ENCODE measurements around the gene MAGEE1. TPM values are rescaled to one million over a fixed set of nuclear protein-coding genes. Genes with fewer than 3 reads are reported as not detected.

MAGEE1 gene
- total RNA-seq, 4 donors from 2014 or later: 1.5 to 5.3 (median 3.8) TPM

DNA sequence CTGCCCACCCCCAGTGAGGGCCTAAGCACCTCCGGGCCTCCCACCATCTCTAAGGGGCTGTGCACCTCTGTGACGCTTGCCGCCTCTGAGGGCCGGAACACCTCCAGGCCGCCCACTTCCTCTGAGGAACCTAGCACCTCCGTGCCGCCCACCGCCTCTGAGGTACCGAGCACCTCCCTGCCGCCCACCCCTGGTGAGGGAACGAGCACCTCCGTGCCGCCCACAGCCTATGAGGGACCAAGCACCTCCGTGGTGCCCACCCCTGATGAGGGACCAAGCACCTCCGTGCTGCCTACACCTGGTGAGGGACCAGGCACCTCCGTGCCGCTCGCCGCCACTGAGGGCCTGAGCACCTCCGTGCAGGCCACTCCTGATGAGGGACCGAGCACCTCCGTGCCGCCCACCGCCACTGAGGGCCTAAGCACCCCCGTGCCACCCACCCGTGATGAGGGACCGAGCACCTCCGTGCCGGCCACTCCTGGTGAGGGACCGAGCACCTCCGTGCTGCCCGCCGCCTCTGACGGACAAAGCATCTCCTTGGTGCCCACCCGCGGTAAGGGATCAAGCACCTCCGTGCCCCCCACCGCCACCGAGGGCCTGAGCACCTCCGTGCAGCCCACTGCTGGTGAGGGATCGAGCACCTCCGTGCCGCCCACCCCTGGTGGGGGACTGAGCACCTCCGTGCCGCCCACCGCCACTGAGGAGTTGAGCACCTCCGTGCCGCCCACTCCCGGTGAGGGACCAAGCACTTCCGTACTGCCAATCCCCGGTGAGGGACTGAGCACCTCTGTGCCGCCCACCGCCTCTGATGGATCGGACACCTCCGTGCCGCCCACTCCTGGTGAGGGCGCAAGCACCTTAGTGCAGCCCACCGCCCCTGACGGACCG lies 977 bp downstream of the MAGEE1 start:
- Histone ChIP-seq H3K27me3 (no peaks in the 10 kb centered on the region), H3K4me3 (peak overlapping the region; percentile 67), H3K4me1 (peaks cover 6% of the 10 kb centered on the region), H3K27ac (no peak overlapping the region), H3K36me3 (no peaks in the 10 kb centered on the region), H3K9me3 (no peaks in the 10 kb centered on the region)
- DNase-seq (ENCODE audit: low spot score in 2 of 2): peak; percentile 60 to 74
- no CpG with 5 or more reads among the region's 60 CpGs for WGBS
- TF ChIP-seq EP300 (IDR thresholded peaks at IDR 0.05) (no peak), POLR2AphosphoS5 (IDR thresholded peaks at IDR 0.05) (no peak), POLR2A (IDR thresholded peaks at IDR 0.05) (no peak)
- TF ChIP-seq, protein P1, sequence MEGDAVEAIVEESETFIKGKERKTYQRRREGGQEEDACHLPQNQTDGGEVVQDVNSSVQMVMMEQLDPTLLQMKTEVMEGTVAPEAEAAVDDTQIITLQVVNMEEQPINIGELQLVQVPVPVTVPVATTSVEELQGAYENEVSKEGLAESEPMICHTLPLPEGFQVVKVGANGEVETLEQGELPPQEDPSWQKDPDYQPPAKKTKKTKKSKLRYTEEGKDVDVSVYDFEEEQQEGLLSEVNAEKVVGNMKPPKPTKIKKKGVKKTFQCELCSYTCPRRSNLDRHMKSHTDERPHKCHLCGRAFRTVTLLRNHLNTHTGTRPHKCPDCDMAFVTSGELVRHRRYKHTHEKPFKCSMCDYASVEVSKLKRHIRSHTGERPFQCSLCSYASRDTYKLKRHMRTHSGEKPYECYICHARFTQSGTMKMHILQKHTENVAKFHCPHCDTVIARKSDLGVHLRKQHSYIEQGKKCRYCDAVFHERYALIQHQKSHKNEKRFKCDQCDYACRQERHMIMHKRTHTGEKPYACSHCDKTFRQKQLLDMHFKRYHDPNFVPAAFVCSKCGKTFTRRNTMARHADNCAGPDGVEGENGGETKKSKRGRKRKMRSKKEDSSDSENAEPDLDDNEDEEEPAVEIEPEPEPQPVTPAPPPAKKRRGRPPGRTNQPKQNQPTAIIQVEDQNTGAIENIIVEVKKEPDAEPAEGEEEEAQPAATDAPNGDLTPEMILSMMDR (IDR thresholded peaks at IDR 0.05): no peak

DNA sequence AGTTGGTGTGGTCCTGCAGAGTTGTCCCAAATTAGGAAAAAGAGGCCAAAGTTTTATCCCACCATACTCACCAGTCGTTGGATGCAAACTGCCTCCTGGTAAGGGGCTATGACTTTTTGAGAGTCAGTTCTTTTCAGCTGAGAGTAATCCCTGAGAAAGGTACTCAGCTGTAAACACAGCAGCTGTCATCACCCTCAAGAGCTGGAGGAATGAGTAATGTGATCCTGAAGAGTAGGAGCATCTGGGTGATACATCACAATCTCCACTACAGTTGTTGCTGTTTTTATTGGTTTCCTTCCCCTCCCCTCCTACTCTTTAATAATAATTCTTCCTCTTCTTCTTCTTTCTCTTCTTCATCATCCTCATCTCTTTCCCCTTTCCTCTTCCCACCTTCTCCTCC lies 5.7 kb downstream of the MAGEE1 start:
- Histone ChIP-seq H3K27me3 (no peaks in the 10 kb centered on the region), H3K27ac (no peak overlapping the region), H3K9me3 (no peaks in the 10 kb centered on the region), H3K4me3 (no peak overlapping the region), H3K4me1 (peaks cover 6% of the 10 kb centered on the region), H3K36me3 (no peaks in the 10 kb centered on the region)
- TF ChIP-seq, protein P1 (IDR thresholded peaks at IDR 0.05): no peak
- no peak for TF ChIP-seq POLR2A (IDR thresholded peaks at IDR 0.05)
- WGBS: 31% methylated on average over 1 of the region's 1 CpG
- DNase-seq (ENCODE audit: low spot score in 2 of 2): no peak

DNA sequence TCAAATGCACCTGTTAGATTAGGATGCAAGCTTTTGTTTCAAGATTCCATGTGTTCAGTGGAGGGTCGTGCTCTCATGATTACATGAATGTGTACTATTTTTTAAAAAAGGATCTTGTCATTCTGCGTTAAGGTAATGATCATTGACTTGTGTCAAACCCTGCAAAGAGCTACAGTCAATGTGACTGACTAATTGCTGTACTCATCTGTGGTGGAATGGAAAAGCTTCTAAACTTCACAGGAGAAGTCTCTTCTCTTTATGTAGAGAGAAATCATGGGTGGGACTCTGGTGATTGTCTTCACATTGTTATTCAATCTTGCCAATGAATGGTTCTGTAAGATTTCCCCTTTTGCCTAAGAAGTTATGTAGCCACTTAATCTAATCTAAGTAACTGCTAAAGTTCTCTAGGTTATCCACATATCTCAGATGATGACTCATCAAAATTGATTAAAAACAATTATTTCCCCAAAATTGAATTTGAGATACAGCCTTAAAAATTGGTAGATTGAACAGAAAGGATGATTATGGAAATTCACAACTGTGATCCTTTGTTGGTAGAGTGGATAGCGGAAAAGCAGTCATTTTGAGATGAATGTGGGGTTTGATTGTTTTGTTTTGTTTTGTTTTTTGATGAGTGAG lies 6.7 kb downstream of the MAGEE1 start:
- Histone ChIP-seq H3K27me3 (no peaks in the 10 kb centered on the region), H3K9me3 (no peaks in the 10 kb centered on the region), H3K4me1 (no peaks in the 10 kb centered on the region), H3K36me3 (no peaks in the 10 kb centered on the region), H3K27ac (no peak overlapping the region), H3K4me3 (no peak overlapping the region)
- TF ChIP-seq, protein P1 (IDR thresholded peaks at IDR 0.05): no peak
- TF ChIP-seq POLR2AphosphoS5 (IDR thresholded peaks at IDR 0.05) (no peak), POLR2A (IDR thresholded peaks at IDR 0.05) (no peak), EP300 (IDR thresholded peaks at IDR 0.05) (no peak)
- DNase-seq (ENCODE audit: low spot score in 2 of 2): no peak
- 66% methylated on average over 3 of the region's 3 CpGs for WGBS

DNA sequence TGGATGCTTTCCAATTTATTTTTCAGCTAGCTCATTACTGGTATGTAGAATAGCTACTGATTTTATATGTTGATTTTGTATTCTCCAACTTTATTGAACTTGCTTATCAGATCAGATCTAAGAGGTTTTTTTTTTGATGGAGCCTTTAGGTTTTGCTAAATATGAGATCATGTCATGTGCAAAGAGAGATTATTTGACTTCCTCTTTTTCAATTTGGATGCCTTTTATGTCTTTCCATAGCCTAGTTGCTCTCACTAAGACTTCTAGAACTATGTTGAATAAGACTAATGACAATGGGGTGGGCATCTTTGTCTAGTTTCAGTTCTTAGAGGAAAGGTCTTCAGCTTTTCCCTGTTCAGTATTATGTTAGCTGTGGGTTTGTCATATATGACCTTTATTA lies 11.7 kb downstream of the MAGEE1 start:
- Histone ChIP-seq H3K27ac (no peak overlapping the region), H3K9me3 (no peaks in the 10 kb centered on the region), H3K4me3 (no peak overlapping the region), H3K36me3 (no peaks in the 10 kb centered on the region), H3K27me3 (no peaks in the 10 kb centered on the region), H3K4me1 (no peaks in the 10 kb centered on the region)
- TF ChIP-seq, protein P1 (IDR thresholded peaks at IDR 0.05): no peak
- TF ChIP-seq EP300 (IDR thresholded peaks at IDR 0.05): no peak
- TF ChIP-seq POLR2A (IDR thresholded peaks at IDR 0.05): no peak
- no peak for TF ChIP-seq POLR2AphosphoS5 (IDR thresholded peaks at IDR 0.05)
- no peak for DNase-seq (ENCODE audit: low spot score in 2 of 2)

DNA sequence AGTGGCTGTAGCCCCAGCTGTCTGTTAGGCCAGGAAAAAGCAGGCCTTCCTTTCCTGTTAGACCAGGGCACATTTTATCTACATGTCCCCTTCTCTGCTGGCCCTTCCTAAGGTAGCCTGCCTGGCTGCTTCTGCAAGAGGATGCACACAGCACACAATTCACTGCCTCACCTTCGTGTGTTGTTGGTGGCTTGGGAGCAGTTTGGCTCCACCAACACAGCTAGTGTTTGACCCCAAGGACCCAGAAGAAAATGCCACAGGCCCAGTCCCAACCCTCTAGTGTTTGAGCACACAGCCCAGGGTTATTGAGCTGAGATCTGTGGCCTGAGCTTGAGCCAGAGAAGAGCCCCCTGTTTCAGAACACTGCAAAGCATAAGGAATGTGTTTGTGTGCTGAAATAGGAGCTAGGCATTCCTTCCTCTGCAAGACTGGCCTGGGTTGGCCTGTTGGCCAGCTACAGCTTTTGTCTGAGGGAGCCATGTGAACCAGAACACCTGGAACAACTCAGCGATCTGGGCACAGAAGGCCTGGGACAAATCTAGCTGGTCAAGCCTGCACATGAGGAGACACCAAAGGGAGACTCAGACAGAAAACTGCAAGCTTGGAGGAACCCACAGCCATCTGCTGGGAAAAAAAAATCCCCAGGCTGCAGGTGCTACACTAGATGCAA lies 26.4 kb downstream of the MAGEE1 start:
- WGBS: 80% methylated on average over 1 of the region's 2 CpGs
- Histone ChIP-seq H3K27ac (no peak overlapping the region), H3K36me3 (no peaks in the 10 kb centered on the region), H3K4me3 (no peak overlapping the region), H3K4me1 (no peaks in the 10 kb centered on the region), H3K27me3 (no peaks in the 10 kb centered on the region), H3K9me3 (no peaks in the 10 kb centered on the region)
- DNase-seq (ENCODE audit: low spot score in 2 of 2): no peak
- no peak for TF ChIP-seq EP300 (IDR thresholded peaks at IDR 0.05)
- TF ChIP-seq POLR2A (IDR thresholded peaks at IDR 0.05): no peak
- TF ChIP-seq POLR2AphosphoS5 (IDR thresholded peaks at IDR 0.05): no peak
- TF ChIP-seq, protein P1 (IDR thresholded peaks at IDR 0.05): no peak
